GDM1 (cell line): Measurements from ENCODE around the gene TMEM59.
"Not testable (repeated sequence)": the region's sequence is repeated elsewhere in the genome, so short reads cannot be mapped to it uniquely, and the experiment has no call there.

ENCODE experiments used
- DNase-seq: peaks from one replicate; lab custom pipeline; 2025; lab: John Stamatoyannopoulos, UW

The TMEM59 gene

GRCh38 chr1:54053745-54054437 lies 887 bp upstream of the TMEM59 start:
- DNase-seq, result no peak

GRCh38 chr1:54052431-54052933 lies 522 bp downstream of the TMEM59 start:
- DNase-seq, result no peak

GRCh38 chr1:54051933-54052430 lies 1.0 kb downstream of the TMEM59 start:
- DNase-seq, result no peak

DNA sequence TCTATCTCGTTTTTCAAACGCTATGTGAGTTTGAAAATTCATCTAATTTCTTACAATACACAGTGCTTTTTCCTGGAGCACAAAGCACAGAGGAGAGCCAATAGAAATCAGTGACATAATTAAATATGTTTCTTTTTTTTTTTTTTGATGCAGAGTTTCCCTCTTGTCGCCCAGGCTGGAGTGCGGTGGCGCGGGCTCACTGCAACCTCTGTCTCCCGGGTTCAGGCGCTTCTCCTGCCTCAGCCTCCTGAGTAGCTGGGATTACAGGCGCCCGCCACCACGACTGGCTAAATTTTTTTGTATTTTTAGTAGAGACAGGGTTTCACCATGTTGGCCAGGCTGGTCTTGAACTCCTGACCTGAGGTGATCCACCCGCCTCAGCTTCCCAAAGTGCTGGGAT lies 2.6 kb downstream of the TMEM59 start:
- DNase-seq, result not testable (repeated sequence)

- no peak for DNase-seq
These were observed 5.4 kb downstream of the TMEM59 start for GRCh38 chr1:54047384-54048305.

DNA sequence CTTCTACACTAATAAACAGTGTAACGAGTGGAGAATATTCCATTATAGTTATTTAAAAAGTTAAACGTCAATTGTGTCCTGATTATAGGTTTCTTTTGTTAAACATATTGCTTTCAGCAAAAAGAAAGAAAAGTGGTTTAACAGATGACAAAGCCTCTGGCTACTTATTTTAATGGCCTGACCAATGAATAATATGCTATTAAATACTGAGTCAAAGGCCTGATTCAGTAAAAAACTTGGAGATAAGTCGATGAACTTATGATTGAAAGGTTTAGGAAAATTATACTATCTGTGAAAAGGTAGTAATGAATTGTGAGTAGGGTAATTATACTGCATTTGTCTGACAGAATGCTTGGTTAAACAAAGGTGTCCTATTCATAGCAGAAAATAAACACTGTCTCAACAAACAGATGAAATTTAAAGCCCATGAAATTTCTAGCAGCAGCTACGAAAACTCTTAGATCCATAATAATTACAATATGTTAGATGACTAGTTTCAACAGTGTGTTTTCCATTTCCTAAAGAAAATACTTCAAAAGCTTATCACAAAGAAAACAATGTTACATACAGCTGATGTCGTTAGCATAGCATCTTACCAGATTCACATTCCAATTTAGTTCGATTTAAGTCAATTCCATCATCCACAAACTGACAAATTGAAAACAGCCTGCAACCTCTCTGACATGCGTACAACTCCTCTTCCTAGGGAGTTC lies 6.2 kb downstream of the TMEM59 start:
- no peak for DNase-seq

DNA sequence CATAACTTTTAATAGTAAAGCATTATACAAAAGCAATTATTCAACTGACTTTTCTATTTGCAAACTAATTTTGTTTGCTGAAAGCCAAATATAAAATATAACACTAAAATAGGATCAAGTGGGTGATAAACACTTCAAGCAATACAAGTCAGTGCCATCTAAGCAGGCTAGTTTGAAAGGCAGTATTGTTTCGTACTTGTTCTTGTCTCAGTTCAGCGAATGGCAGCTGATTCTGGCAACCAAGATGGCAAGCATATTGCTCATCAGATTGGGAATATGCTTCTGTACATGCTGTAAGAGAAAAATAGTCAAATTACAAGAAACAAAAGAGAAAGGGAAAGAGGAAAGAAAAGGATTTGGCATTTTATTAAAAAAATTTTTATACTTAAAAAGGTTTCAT lies 7.5 kb downstream of the TMEM59 start:
- no peak for DNase-seq

DNA sequence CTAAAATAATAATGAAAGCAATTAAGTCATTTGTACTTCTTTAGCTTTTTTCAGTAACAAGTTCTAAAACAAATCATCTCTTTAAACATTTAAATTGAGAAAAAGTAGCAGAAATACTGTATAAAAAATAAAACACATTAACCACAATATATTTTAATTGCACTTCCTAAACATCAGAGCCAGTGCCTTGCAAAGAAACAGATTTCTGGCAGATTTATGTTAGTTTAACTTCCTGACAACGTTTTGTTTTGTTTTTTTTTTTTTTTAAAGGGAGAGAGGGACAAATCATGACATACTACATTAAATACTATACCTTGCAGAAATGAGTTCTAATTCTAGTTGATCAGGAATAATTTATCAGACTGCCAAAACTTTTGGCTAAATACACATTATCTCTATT lies 11.2 kb downstream of the TMEM59 start:
- DNase-seq, result no peak

GRCh38 chr1:54037476-54037875 lies 15.5 kb downstream of the TMEM59 start:
- no peak for DNase-seq

GRCh38 chr1:54028306-54029251 lies 24.4 kb downstream of the TMEM59 start:
- no peak for DNase-seq

- no peak for DNase-seq
These were observed 25.2 kb downstream of the TMEM59 start for GRCh38 chr1:54027848-54028247.

DNA sequence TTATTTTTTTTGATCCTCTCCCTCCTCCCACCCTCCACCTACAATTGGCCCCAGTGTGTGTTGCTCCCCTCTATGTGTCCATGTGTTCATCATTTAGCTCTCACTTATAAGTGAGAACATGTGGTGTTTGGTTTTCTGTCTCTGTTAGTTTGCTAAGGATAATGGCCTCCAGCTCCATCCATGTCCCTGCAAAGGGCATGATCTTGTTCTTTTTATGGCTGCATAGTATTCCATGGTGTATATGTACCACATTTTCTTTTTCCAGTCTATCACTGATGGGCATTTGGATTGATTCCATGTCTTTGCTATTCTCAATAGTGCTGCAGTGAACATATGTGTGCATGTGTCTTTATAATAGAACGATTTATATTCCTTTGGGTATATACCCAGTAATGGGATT lies 28.2 kb downstream of the TMEM59 start:
- DNase-seq, result not testable (repeated sequence)

GRCh38 chr1:54024358-54024757 lies 28.6 kb downstream of the TMEM59 start:
- no peak for DNase-seq

DNA sequence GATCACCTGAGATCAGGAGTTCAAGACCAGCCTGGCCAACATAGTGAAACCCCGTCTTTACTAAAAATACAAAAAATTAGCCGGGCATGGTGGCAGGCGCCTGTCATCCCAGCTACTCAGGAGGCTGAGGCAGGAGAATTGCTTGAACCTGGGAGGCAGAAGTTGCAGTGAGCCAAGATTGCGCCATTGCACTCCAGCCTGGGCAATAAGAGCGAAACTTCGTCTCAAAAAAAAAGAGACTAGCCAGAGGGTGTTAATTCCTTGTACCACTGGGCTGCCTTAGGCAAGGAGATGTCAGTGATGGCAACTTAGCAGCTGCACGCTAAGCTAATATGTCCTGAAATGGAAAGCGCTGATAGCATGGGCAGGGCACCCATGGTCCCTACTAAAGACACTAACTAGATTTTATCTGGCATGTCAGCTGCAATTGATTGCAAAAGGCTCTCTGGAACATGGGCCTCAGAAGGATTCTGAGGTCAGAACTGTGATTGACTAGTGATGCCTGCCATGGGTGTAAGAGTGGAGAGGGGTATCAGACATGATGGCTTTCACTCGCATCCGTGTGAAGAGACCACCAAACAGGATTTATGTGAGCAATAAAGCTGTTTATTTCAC lies 33.3 kb downstream of the TMEM59 start:
- not testable (repeated sequence) for DNase-seq

- no peak for DNase-seq
These were observed 34.4 kb downstream of the TMEM59 start for GRCh38 chr1:54018635-54019034.

DNA sequence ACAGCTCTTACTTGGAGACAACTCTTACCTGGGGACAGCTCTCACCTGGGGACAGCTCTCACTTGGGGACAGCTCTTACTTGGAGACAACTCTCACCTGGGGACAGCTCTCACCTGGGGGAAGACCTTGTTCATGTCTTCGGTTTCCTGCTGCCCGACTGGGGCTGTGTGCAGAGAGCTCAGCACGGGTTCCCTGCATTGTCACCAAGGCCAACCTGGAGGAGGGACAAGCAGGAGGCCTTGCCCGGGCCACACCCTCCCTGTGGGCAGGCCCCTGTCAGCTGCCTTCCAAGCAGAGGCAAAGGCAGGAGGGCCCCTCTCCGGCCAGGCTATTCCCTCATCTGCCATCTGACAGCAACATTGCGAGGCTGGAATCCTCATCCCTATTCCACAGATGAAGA lies 35.0 kb downstream of the TMEM59 start, which contains the start of gene LDLRAD1:
Gene LDLRAD1 (minus strand): TSS at position 208 of the 400 bp plus-strand sequence. CDS start 74 bp downstream, at position 134.
- no peak for DNase-seq

- no peak for DNase-seq
These were observed 36.4 kb downstream of the TMEM59 start for GRCh38 chr1:54016343-54017282.

- DNase-seq, result no peak
These were observed 38.9 kb downstream of the TMEM59 start for GRCh38 chr1:54014009-54014629.
